Thyroid gland (tissue), 4 donors: Measurements from ENCODE around the gene PPIF. TPM values are rescaled to one million over a fixed set of nuclear protein-coding genes. Genes with fewer than 3 reads are reported as not detected.

ENCODE experiments used
- DNase-seq, 2 donors: peaks; one replicate each; pipeline ENCODE4 v3.0.0-alpha.2; 2019
- H3K27ac ChIP-seq, 3 donors: fragments of 200-600 bp; sonication (generic); 1 replicate in 2 of 3; 2 replicates in 1 of 3; pipeline ENCODE4 v1.5.1; 2016 to 2019; ENCODE audit warnings: mild to moderate bottlenecking in 1 of 3, moderate library complexity in 1 of 3
- H3K27me3 ChIP-seq: fragments of 200-600 bp; sonication (generic); one replicate; pipeline ENCODE4 v1.5.1; 2019
- H3K36me3 ChIP-seq, 2 donors: fragments of 200-600 bp; sonication (generic); one replicate each; pipeline ENCODE4 v1.5.1; 2016 to 2019
- H3K4me1 ChIP-seq, 2 donors: fragments of 200-600 bp; sonication (generic); one replicate each; pipeline ENCODE4 v1.5.1; 2017 to 2019
- H3K4me3 ChIP-seq, 3 donors: fragments of 200-600 bp; sonication (generic); replicated peaks in 1 of 3; 1 replicate in 2 of 3; 2 replicates in 1 of 3; pipeline ENCODE4 v1.5.1; 2016; ENCODE audit warnings: mild to moderate bottlenecking in 1 of 3
- H3K9me3 ChIP-seq: fragments of 200-600 bp; sonication (generic); one replicate; pipeline ENCODE4 v1.5.1; 2017
- POLR2A ChIP-seq, 2 donors: fragments of 450-650 bp; IDR thresholded peaks; one replicate each; pipeline ENCODE4 v1.6.1; 2017; ENCODE audit warnings: antibody characterized with exemption in 2 of 2, mild to moderate bottlenecking in 2 of 2, moderate library complexity in 1 of 2
- WGBS, 2 donors: methylation state at CpG; one replicate each; pipeline ENCODE4 v1.1.5; 2017; 5-methylcytosine and 5-hydroxymethylcytosine counted together
- intact Hi-C: fragments of 100-400 bp; cut with DNase I; formaldehyde crosslinking; loops from one replicate; pipeline ENCODE4 v1.15.1; 2023
- total RNA-seq, 4 donors: library from RNA; depleted of rRNA; stranded (reverse); fragments of >200 nt; gene quantifications; one replicate each; pipeline ENCODE4 v1.2.3, GENCODE V29; 2016
- TF ChIP-seq, protein P1 (sequence below), 6 experiments: fragments of 200-600 bp in 3 of 6; fragments of 450-650 bp in 3 of 6; sonication (generic) in 3 of 6; IDR thresholded peaks; one replicate each; pipeline ENCODE4 v1.5.1; 2016 to 2019; ENCODE audit warnings: antibody characterized with exemption in 6 of 6, mild to moderate bottlenecking in 2 of 6, inconsistent platforms in 1 of 6, moderate library complexity in 1 of 6

The PPIF gene
- total RNA-seq, 4 donors from 2014 or later: 31.4 to 70.1 (median 52.3) TPM

DNA sequence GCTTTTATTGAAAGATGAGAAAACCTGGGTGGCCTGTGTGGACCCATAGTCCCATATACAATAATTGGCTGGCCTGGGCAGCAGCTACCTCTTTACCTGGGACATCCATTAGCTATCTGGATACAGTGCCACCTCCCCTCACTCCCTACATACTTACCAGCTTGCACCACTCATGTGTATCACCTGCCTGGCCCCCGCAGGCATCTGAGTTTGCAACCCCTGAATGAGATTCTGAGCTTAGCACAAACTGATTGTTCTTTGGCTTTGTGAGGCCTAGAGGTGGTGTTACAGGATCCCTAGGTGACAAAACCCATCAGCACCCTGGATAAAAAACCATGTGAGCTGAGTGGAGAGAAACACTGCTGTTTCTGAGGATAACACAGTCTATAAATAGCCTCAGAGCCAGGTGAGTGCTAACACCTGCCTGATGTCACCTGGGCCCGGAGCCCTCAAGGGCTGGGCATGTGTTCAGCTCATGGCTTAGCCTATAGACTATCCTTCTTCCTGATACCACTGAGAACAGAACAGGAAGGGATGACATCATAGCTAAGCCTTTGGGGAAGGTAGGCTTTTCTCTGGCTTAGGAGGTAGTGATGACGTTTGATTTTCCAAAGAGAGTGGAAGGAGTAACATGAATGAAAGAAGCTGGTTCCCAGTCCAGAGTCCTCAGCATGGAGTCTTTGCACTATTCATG, 2.6 kb upstream of the PPIF start:
- H3K27ac ChIP-seq: peak overlapping the region in 1 of 3 donors; percentile 24
- intact Hi-C loops: no loop called here
- no peak for TF ChIP-seq POLR2A (IDR thresholded peaks at IDR 0.05)
- TF ChIP-seq, protein P1, sequence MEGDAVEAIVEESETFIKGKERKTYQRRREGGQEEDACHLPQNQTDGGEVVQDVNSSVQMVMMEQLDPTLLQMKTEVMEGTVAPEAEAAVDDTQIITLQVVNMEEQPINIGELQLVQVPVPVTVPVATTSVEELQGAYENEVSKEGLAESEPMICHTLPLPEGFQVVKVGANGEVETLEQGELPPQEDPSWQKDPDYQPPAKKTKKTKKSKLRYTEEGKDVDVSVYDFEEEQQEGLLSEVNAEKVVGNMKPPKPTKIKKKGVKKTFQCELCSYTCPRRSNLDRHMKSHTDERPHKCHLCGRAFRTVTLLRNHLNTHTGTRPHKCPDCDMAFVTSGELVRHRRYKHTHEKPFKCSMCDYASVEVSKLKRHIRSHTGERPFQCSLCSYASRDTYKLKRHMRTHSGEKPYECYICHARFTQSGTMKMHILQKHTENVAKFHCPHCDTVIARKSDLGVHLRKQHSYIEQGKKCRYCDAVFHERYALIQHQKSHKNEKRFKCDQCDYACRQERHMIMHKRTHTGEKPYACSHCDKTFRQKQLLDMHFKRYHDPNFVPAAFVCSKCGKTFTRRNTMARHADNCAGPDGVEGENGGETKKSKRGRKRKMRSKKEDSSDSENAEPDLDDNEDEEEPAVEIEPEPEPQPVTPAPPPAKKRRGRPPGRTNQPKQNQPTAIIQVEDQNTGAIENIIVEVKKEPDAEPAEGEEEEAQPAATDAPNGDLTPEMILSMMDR (IDR thresholded peaks at IDR 0.05): no peak
- WGBS, 2 donors: 90 to 93% methylated on average over 3 of the region's 3 CpGs
- H3K27me3 ChIP-seq: no peaks in the 10 kb centered on the region
- no peak overlapping the region for H3K4me3 ChIP-seq
- no peaks in the 10 kb centered on the region for H3K9me3 ChIP-seq
- DNase-seq: no peak
- peaks cover 0 to 2% of the 10 kb centered on the region in 2 donors for H3K36me3 ChIP-seq
- H3K4me1 ChIP-seq: peaks cover 19 to 44% of the 10 kb centered on the region in 2 donors

DNA sequence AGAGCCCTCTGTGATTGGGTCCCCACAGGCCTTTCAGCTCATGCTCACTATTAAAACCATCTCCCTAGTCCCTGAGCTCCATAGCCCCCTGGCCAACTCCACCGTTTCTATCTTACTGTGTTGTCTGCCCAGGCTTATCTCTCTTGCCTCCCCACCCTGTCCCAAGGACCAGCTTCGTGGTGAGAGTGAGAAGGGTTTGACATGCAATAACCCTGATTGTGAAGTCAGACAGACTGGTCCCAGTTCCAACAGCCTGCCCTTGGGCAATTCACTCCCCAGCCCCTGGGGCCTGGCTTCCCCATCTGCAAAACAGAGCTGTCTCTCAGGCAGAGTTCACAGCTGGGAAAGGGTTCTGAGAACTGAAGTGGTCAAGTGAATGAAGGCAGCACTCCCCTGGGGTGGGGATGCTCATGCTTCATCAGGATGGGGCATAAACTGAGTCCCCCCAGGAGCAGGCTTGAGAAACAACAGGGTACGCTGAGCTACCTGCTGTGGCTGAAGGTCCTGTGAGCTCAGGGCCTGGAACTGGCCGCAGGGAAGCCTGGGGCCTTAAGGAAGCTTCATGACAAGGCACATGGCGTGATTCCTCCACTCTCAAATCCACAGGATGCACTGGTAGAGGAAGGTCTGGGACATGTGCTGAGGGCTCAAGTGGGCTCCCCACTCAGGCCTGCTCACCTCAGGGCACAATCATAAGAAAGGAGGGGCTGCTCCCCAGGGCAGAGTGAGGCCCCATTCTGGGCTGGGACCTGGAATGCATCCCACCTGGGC, 1.8 kb upstream of the PPIF start:
- Histone ChIP-seq H3K27me3 (no peaks in the 10 kb centered on the region), H3K27ac (no peak overlapping the region), H3K36me3 (peaks cover 8 to 10% of the 10 kb centered on the region in 2 donors), H3K9me3 (no peaks in the 10 kb centered on the region), H3K4me3 (no peak overlapping the region), H3K4me1 (peaks cover 19 to 44% of the 10 kb centered on the region in 2 donors)
- intact Hi-C loops: no loop called here
- no peak for DNase-seq
- WGBS, 2 donors: 87 to 90% methylated on average over 4 to 5 of the region's 5 CpGs
- TF ChIP-seq, protein P1 (IDR thresholded peaks at IDR 0.05): no peak
- TF ChIP-seq POLR2A (IDR thresholded peaks at IDR 0.05): no peak

DNA sequence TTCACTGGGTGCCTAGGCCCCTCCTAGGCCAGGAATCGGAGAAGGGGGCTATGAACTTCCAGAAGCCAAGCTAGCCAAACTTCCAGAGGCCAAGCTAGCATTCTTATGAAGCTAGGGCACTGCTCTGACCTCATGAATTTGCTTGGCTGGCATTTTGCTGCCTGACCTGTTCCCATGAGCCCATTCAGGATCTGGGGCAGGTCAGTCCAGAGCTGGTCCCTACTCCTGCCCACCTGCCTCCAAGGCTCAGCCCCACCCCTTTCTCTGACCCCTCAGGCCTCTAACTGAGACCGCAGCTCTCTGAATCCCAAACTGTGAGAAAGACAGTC, 1.3 kb upstream of the PPIF start:
- H3K9me3 ChIP-seq: no peaks in the 10 kb centered on the region
- peaks cover 19 to 44% of the 10 kb centered on the region in 2 donors for H3K4me1 ChIP-seq
- no peak overlapping the region for H3K4me3 ChIP-seq
- DNase-seq: no peak
- H3K27me3 ChIP-seq: no peaks in the 10 kb centered on the region
- TF ChIP-seq, protein P1 (IDR thresholded peaks at IDR 0.05): no peak
- TF ChIP-seq POLR2A (IDR thresholded peaks at IDR 0.05): no peak
- H3K27ac ChIP-seq: no peak overlapping the region
- 93 to 96% methylated on average over 2 of the region's 2 CpGs for WGBS, 2 donors
- intact Hi-C loops: no loop called here
- H3K36me3 ChIP-seq: peaks cover 13 to 15% of the 10 kb centered on the region in 2 donors

DNA sequence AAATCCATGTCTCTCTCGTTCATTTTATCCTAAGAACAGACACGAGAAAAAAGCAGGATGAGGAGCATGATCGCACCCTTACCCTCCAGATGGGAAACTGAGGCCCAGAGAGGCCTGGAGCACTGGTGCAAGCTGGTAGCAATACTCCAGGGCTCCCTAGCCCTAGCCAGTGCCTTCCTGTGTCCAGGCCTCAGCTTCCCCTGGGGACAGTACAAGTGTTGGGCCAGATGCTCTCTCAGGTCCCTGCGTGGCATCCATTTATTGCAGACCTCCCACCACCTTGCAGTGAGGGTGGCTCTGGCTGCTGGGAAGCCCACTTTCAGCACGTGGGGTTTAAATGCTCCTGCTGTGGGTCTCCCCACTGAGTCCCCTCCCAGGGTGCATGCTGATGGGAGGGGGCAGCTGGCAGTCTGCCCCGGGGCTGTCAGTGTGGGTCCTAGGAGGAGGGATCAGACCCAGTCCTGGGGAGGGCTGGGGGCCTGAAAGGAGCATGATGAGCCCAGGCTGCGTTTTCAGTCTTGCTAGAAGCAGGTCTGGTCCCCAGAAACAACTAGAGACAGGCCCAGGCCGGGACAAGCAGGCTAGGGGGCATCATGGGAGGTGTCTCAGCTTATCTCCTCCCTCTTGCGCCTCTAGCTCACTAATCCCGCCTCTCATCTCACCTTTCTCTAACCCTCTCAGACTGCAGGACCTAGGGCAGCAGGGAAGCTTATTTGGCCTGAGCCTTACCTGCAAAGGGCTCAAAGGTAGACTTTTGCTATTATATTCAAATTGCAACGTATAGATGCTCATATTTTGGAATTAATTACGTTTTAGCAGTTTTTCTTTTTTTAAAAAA, 662 bp upstream of the PPIF start:
- TF ChIP-seq, protein P1 (IDR thresholded peaks at IDR 0.05): no peak
- no peak for TF ChIP-seq POLR2A (IDR thresholded peaks at IDR 0.05)
- H3K36me3 ChIP-seq: peaks cover 16 to 17% of the 10 kb centered on the region in 2 donors
- DNase-seq: no peak
- peaks cover 19 to 44% of the 10 kb centered on the region in 2 donors for H3K4me1 ChIP-seq
- H3K27ac ChIP-seq: peak overlapping the region in 1 of 3 donors; percentile 84
- no peaks in the 10 kb centered on the region for H3K27me3 ChIP-seq
- no peak overlapping the region for H3K4me3 ChIP-seq
- H3K9me3 ChIP-seq: no peaks in the 10 kb centered on the region
- WGBS, 2 donors: 60 to 65% methylated on average over 10 to 12 of the region's 12 CpGs
- intact Hi-C loops: no loop called here
